ENCODE data around the gene TTC17. TPM values are rescaled to one million over a fixed set of nuclear protein-coding genes. Genes with fewer than 3 reads are reported as not detected.

The TTC17 gene
- total and polyA plus RNA-seq, 2 of the 8 experiments (the other 6 are each of a cell fraction or from before 2014, with no cell fraction given): 65.1 to 80.1 TPM

DNA sequence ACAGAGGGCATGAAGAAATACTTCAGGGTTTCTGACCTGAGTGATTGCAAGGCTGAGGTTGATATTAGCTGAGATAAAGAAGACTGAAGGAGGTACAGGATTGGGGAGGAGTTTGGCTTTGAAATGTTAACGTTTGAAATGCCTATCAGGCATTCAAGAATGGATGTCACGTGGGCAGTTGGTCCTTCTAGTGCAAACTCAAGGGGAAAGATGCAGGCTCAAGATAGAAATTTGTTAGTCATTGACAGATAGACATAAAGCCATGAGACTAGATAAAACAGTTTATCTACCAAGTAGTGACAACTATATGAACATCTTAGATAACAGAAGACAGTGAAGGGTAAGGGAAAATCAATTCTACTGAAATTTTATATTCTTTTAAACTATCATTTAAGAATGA is 23.1 kb downstream of the TTC17 start:
- Histone ChIP-seq H2BK20ac (ENCODE audit: low read length) (no peak overlapping the region), H3K27me3 (replicated peaks in 1 of 4; ENCODE audit: control insufficient read depth in 3 of 4, extremely low read depth in 1 of 4, insufficient read depth in 3 of 4, low read length in 3 of 4) (no peaks in the 10 kb centered on the region), H3K4ac (replicated peaks; ENCODE audit: insufficient read length, low read depth, low read length) (no peak overlapping the region), H3K9ac (replicated peaks in 1 of 4; ENCODE audit: extremely low read depth in 1 of 4, low read depth in 3 of 4, low read length in 3 of 4) (no peak overlapping the region), H4K91ac (replicated peaks; ENCODE audit: insufficient read length, low read length) (no peak overlapping the region), H3K9me3 (ENCODE audit: insufficient read depth in 2 of 2, low read depth in 1 of 2, low read length in 1 of 2) (no peaks in the 10 kb centered on the region), H3K79me2 (ENCODE audit: control insufficient read depth in 1 of 2, insufficient read depth in 2 of 2, low read length in 2 of 2) (peaks cover 0 to 20% of the 10 kb centered on the region in 2 experiments; a peak in 2 of 4 replicates), H3K4me3 (ENCODE audit: extremely low read depth in 1 of 4, insufficient read depth in 2 of 4, low read depth in 3 of 4, low read length in 4 of 4) (no peak overlapping the region), H3K36me3 (ENCODE audit: control insufficient read depth in 2 of 4, insufficient read depth in 4 of 4, low read length in 3 of 4) (peaks cover 0 to 19% (median under 1%) of the 10 kb centered on the region in 4 experiments; a peak in 2 of 8 replicates), H4K5ac (ENCODE audit: insufficient read length, low read depth, low read length) (no peak overlapping the region), H2BK12ac (ENCODE audit: low read depth, low read length) (no peak overlapping the region), H3K23me2 (ENCODE audit: low read depth, low read length) (no peaks in the 10 kb centered on the region), H3K4me1 (replicated peaks in 1 of 4; ENCODE audit: control insufficient read depth in 3 of 4, insufficient read depth in 4 of 4, low read length in 3 of 4) (peaks cover 0 to 3% (median 0%) of the 10 kb centered on the region in 4 experiments; a peak in 3 of 7 replicates), H4K20me1 (replicated peaks in 1 of 2; ENCODE audit: control insufficient read depth in 1 of 2, insufficient read depth in 2 of 2, low read length in 2 of 2) (peaks cover 0 to 6% of the 10 kb centered on the region in 2 experiments), H2BK15ac (ENCODE audit: low read length) (no peak overlapping the region), H3K14ac (ENCODE audit: insufficient read length) (no peak overlapping the region), H3K18ac (ENCODE audit: extremely low read depth, low read length) (no peak overlapping the region), H4K8ac (ENCODE audit: extremely low read depth, insufficient read depth, low read length) (no peak overlapping the region), H3K23ac (ENCODE audit: insufficient read length) (no peak overlapping the region), H3K27ac (ENCODE audit: low read depth, low read length) (no peak overlapping the region), H2AFZ (ENCODE audit: low read length) (no peak overlapping the region), H3K56ac (replicated peaks; ENCODE audit: insufficient read length, low read depth, low read length) (no peak overlapping the region), H2BK5ac (ENCODE audit: low read depth, low read length) (no peak overlapping the region), H2AK5ac (ENCODE audit: low read depth, low read length) (no peak overlapping the region), H2BK120ac (replicated peaks; ENCODE audit: low read depth, low read length) (no peak overlapping the region), H3K79me1 (ENCODE audit: low read depth, low read length) (no peaks in the 10 kb centered on the region; the same call in 1 of the 2 replicates), H3K4me2 (ENCODE audit: insufficient read depth in 1 of 2, low read depth in 2 of 2, low read length in 2 of 2) (no peak overlapping the region; a peak in 1 of 4 replicates)
- no peak for DNase-seq (ENCODE audit: low read depth in 1 of 2, low spot score in 2 of 2)
- peak; percentile 70 for FAIRE-seq
- TF ChIP-seq EGR1 (IDR thresholded peaks at IDR 0.05; ENCODE audit: borderline replicate concordance, low read depth, low read length): no peak
- TF ChIP-seq, protein P1, sequence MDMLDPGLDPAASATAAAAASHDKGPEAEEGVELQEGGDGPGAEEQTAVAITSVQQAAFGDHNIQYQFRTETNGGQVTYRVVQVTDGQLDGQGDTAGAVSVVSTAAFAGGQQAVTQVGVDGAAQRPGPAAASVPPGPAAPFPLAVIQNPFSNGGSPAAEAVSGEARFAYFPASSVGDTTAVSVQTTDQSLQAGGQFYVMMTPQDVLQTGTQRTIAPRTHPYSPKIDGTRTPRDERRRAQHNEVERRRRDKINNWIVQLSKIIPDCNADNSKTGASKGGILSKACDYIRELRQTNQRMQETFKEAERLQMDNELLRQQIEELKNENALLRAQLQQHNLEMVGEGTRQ (IDR thresholded peaks at IDR 0.05; ENCODE audit: low read length): peak; percentile 72
- WGBS, 2 experiments (ENCODE audit: extremely low coverage in 1 of 2, insufficient coverage in 1 of 2, insufficient read length in 1 of 2, insufficient replicate concordance in 2 of 2, low coverage in 1 of 2, low lambda C conversion rate in 2 of 2, missing lambda C conversion rate in 1 of 2): 48% methylated on average over 2 of the region's 2 CpGs; no CpG with 5 or more reads in 1 of the 2 experiments
- POLR2A ChIA-PET (ENCODE audit: partially characterized antibody): interaction anchor here (1.2 to 1.4 kb wide), 2 partner anchors 11 to 24 kb away, joined by 4 to 5 read pairs; partner anchors contain the start of gene TTC17
- CTCF ChIA-PET (ENCODE audit: partially characterized antibody): no interaction called here

All from H1 (cell line).